PC-3 (cell line): ENCODE measurements around the gene SLC25A11. TPM values are rescaled to one million over a fixed set of nuclear protein-coding genes. Genes with fewer than 3 reads are reported as not detected.
A peak's percentile ranks its signal among the peaks of the same experiment; 100 is the strongest.

Experiments
- ATAC-seq: fragments of 200-7000 bp; cut with Tn5 transposase; 2 replicates; pipeline ENCODE4 v1.9.1; 2020; ENCODE audit warnings: mild to moderate bottlenecking, moderate library complexity
- BruUV-seq: library from RNA; stranded (reverse); fragments of 400-500 nt; replicated peaks from 2 replicates; lab custom pipeline; 2021; lab: Mats Ljungman, UMichigan
- CTCF ChIA-PET: fragments of 300-600 bp; sonication (Branson Sonifier 250); formaldehyde crosslinking; loops from one replicate; lab custom pipeline; 2022; ENCODE audit warnings: antibody characterized with exemption; lab: Charles Lee
- POLR2A ChIA-PET: fragments of 300-600 bp; sonication (Branson Sonifier 250); formaldehyde crosslinking; loops from one replicate; lab custom pipeline; 2022; ENCODE audit warnings: antibody characterized with exemption; ENCODE audit not compliant: unreplicated experiment; lab: Charles Lee
- DNase-seq: peaks from one replicate; pipeline ENCODE4 v3.0.0-alpha.2; 2015
- H2AFZ ChIP-seq: fragments of 300-600 bp; sonication (generic); 2 replicates; pipeline ENCODE4 v1.6.0; 2016; ENCODE audit warnings: antibody characterized with exemption, low read length
- H3F3A ChIP-seq: fragments of 300-600 bp; sonication (generic); one replicate; pipeline ENCODE4 v1.6.0; 2017; ENCODE audit warnings: antibody characterized with exemption, low read length, control low read depth, mild to moderate bottlenecking; ENCODE audit not compliant: unreplicated experiment
- H3K27ac ChIP-seq: fragments of 300-600 bp; sonication (generic); 2 replicates; pipeline ENCODE4 v1.5.1; 2016; ENCODE audit warnings: mild to moderate bottlenecking, low read length
- H3K27me3 ChIP-seq: fragments of 300-600 bp; sonication (generic); 2 replicates; pipeline ENCODE4 v1.6.1; 2016; ENCODE audit warnings: low read length, mixed read lengths
- H3K36me3 ChIP-seq: fragments of 300-600 bp; sonication (generic); 2 replicates; pipeline ENCODE4 v1.6.1; 2016; ENCODE audit warnings: low read depth, mixed run types, low read length, mixed read lengths
- H3K4me1 ChIP-seq: fragments of 300-600 bp; sonication (generic); 2 replicates; pipeline ENCODE4 v1.5.1; 2016; ENCODE audit warnings: low read length; ENCODE audit not compliant: insufficient read depth
- H3K4me2 ChIP-seq: fragments of 300-600 bp; sonication (generic); 2 replicates; pipeline ENCODE4 v1.6.0; 2016; ENCODE audit warnings: low read length
- H3K4me3 ChIP-seq: fragments of 300-600 bp; sonication (generic); 2 replicates; pipeline ENCODE4 v1.5.1; 2016; ENCODE audit warnings: mild to moderate bottlenecking, low read length, mixed read lengths
- H3K79me2 ChIP-seq: fragments of 300-600 bp; sonication (generic); 2 replicates; pipeline ENCODE4 v1.6.1; 2017; ENCODE audit warnings: low read length, mixed read lengths
- H3K9ac ChIP-seq: fragments of 300-600 bp; sonication (generic); 2 replicates; pipeline ENCODE4 v1.6.0; 2016; ENCODE audit warnings: mild to moderate bottlenecking, low read length
- H3K9me2 ChIP-seq: fragments of 300-600 bp; sonication (generic); replicated peaks from 2 replicates; pipeline ENCODE4 v1.6.1; 2016; ENCODE audit warnings: mixed run types, low read length, mixed read lengths
- H3K9me3 ChIP-seq: fragments of 300-600 bp; sonication (generic); 2 replicates; pipeline ENCODE4 v1.6.1; 2016; ENCODE audit warnings: low read length, mixed read lengths
- H4K20me1 ChIP-seq: fragments of 300-600 bp; sonication (generic); 2 replicates; pipeline ENCODE4 v1.6.1; 2016; ENCODE audit warnings: low read length, mixed read lengths
- CTCF ChIP-seq: fragments of 300-600 bp; sonication (generic); conservative IDR thresholded peaks from 2 replicates; pipeline ENCODE4 v1.5.1; 2017; ENCODE audit warnings: antibody characterized with exemption, low read depth, mild to moderate bottlenecking, low read length
- EZH2 ChIP-seq: fragments of 300-600 bp; sonication (generic); IDR thresholded peaks from one replicate; pipeline ENCODE4 v1.6.1; 2017; ENCODE audit warnings: antibody characterized with exemption, mild to moderate bottlenecking, low read length; ENCODE audit not compliant: unreplicated experiment
- EZH2phosphoT487 ChIP-seq: fragments of 300-600 bp; sonication (generic); IDR thresholded peaks from 2 replicates; pipeline ENCODE4 v1.6.1; 2018; ENCODE audit warnings: mild to moderate bottlenecking, antibody characterized with exemption, low read length, borderline replicate concordance
- intact Hi-C: fragments of 100-400 bp; cut with micrococcal nuclease; formaldehyde crosslinking; loops from 2 replicates; pipeline ENCODE4 v1.9.0; 2023
- total RNA-seq: library from RNA; depleted of rRNA; stranded (reverse); fragments of >200 nt; gene quantifications from 2 replicates; pipeline ENCODE4 v1.2.3, GENCODE V29; 2014

Gene SLC25A11
- total RNA-seq, 1 experiment from 2014 or later, result 72.1 TPM

GRCh38 chr17:4902540-4902939, 37.3 kb downstream of the SLC25A11 start:
- H3K4me1 ChIP-seq, result peaks cover 10% of the 10 kb centered on the region
- no peak for DNase-seq
- ATAC-seq, result no peak
- H3K9ac ChIP-seq, result no peak overlapping the region
- no peaks in the 10 kb centered on the region for H3F3A ChIP-seq
- no peak overlapping the region for H3K4me3 ChIP-seq
- POLR2A ChIA-PET, result no interaction called here
- H3K79me2 ChIP-seq, result no peaks in the 10 kb centered on the region
- intact Hi-C loops, result no loop called here
- CTCF ChIA-PET, result no interaction called here
- no peaks in the 10 kb centered on the region for H4K20me1 ChIP-seq
- H3K27me3 ChIP-seq, result no peaks in the 10 kb centered on the region
- H3K9me3 ChIP-seq, result no peaks in the 10 kb centered on the region
- H3K27ac ChIP-seq, result no peak overlapping the region
- no TSS peak for BruUV-seq
- no peaks in the 10 kb centered on the region for H3K36me3 ChIP-seq
- no peak overlapping the region for H2AFZ ChIP-seq
- H3K4me2 ChIP-seq, result peak overlapping the region; percentile 77; the same call in 1 of the 2 replicates
- no peaks in the 10 kb centered on the region for H3K9me2 ChIP-seq
- TF ChIP-seq CTCF (no peak), EZH2 (no peak), EZH2phosphoT487 (no peak)

- ChIA-PET CTCF (no interaction called here), POLR2A (no interaction called here)
- H3F3A ChIP-seq, result no peaks in the 10 kb centered on the region
- intact Hi-C loops, result no loop called here
- no peaks in the 10 kb centered on the region for H4K20me1 ChIP-seq
- no peaks in the 10 kb centered on the region for H3K9me2 ChIP-seq
- peaks cover 10% of the 10 kb centered on the region for H3K4me1 ChIP-seq
- H2AFZ ChIP-seq, result no peak overlapping the region
- DNase-seq (no peak), ATAC-seq (no peak)
- no peaks in the 10 kb centered on the region; the same call in 1 of the 2 replicates for H3K36me3 ChIP-seq
- TF ChIP-seq CTCF (no peak), EZH2 (no peak), EZH2phosphoT487 (no peak)
- no peak overlapping the region for H3K9ac ChIP-seq
- BruUV-seq, result no TSS peak
- H3K79me2 ChIP-seq, result no peaks in the 10 kb centered on the region
- no peak overlapping the region for H3K4me3 ChIP-seq
- H3K27me3 ChIP-seq, result no peaks in the 10 kb centered on the region
- H3K4me2 ChIP-seq, result no peak overlapping the region
- H3K27ac ChIP-seq, result no peak overlapping the region
- H3K9me3 ChIP-seq, result no peaks in the 10 kb centered on the region
These were observed 38.0 kb downstream of the SLC25A11 start for GRCh38 chr17:4901648-4902344.

- DNase-seq, result no peak
- ChIA-PET CTCF (no interaction called here), POLR2A (no interaction called here)
- Histone ChIP-seq H2AFZ (no peak overlapping the region), H3K27me3 (no peaks in the 10 kb centered on the region), H3K4me1 (peaks cover 10% of the 10 kb centered on the region), H3K4me3 (no peak overlapping the region), H3K9ac (no peak overlapping the region), H3K36me3 (no peaks in the 10 kb centered on the region; the same call in 1 of the 2 replicates), H3K4me2 (no peak overlapping the region), H3F3A (no peaks in the 10 kb centered on the region), H3K9me2 (no peaks in the 10 kb centered on the region), H3K27ac (no peak overlapping the region), H3K79me2 (no peaks in the 10 kb centered on the region), H3K9me3 (no peaks in the 10 kb centered on the region), H4K20me1 (no peaks in the 10 kb centered on the region)
- intact Hi-C loops, result no loop called here
- no TSS peak for BruUV-seq
- TF ChIP-seq CTCF, result no peak
- TF ChIP-seq EZH2, result no peak
- no peak for TF ChIP-seq EZH2phosphoT487
- ATAC-seq, result no peak
These were observed 38.7 kb downstream of the SLC25A11 start for GRCh38 chr17:4901108-4901647.
